ENCODE measurements around the gene LDB3. TPM values are rescaled to one million over a fixed set of nuclear protein-coding genes. Genes with fewer than 3 reads are reported as not detected.
A peak's percentile ranks its signal among the peaks of the same experiment; 100 is the strongest.

Gene LDB3
- total RNA-seq, 4 donors from 2014 or later: 2.2 to 32.5 (median 2.9) TPM

- DNase-seq: no peak
- H3K4me3 ChIP-seq: peak overlapping the region; percentile 63 to 89 (median 77)
- no peaks in the 10 kb centered on the region for H3K9me3 ChIP-seq
- H3K4me1 ChIP-seq: peaks cover 8 to 15% (median 13%) of the 10 kb centered on the region in 4 donors
- H3K27ac ChIP-seq: peak overlapping the region; percentile 93 to 98 (median 97)
- H3K27me3 ChIP-seq: no peaks in the 10 kb centered on the region
- TF ChIP-seq CTCF (IDR thresholded peaks at IDR 0.05): no peak
- no peak for TF ChIP-seq EP300 (IDR thresholded peaks at IDR 0.05; ENCODE audit: low read depth)
- no peak for TF ChIP-seq POLR2AphosphoS5 (IDR thresholded peaks at IDR 0.05)
- TF ChIP-seq POLR2A (IDR thresholded peaks at IDR 0.05): no peak
- in situ Hi-C loops (cut with MboI; ENCODE audit: low pct_ligation_motif_present in 1 of 4, low pct_unique_long_range_greater_than_20kb in 1 of 4, low sequenced_read_pairs in 3 of 4) (no loop called here), intact Hi-C loops (cut with DNase I; ENCODE audit: low total_unique reads) (loop anchor here (5.0 kb wide), 1 partner anchor 45 kb away; the partner anchor contains the start of gene BMPR1A)
- 50 to 86% methylated on average over 2 to 9 of the region's 9 CpGs for WGBS, 2 donors (ENCODE audit: low coverage in 1 of 2)
- no peaks in the 10 kb centered on the region for H3K36me3 ChIP-seq
Observed at GRCh38 chr10:86712317-86712707, 44.0 kb downstream of the LDB3 start.

GRCh38 chr10:86715156-86715795 is 47.0 kb downstream of the LDB3 start:
- in situ Hi-C loops (cut with MboI; ENCODE audit: low pct_ligation_motif_present in 1 of 4, low pct_unique_long_range_greater_than_20kb in 1 of 4, low sequenced_read_pairs in 3 of 4): no loop called here
- Histone ChIP-seq H3K36me3 (no peaks in the 10 kb centered on the region), H3K4me3 (no peak overlapping the region), H3K27me3 (no peaks in the 10 kb centered on the region), H3K27ac (no peak overlapping the region), H3K4me1 (peaks cover 8 to 15% (median 12%) of the 10 kb centered on the region in 4 donors), H3K9me3 (no peaks in the 10 kb centered on the region)
- TF ChIP-seq POLR2A (IDR thresholded peaks at IDR 0.05) (no peak), POLR2AphosphoS5 (IDR thresholded peaks at IDR 0.05) (no peak), EP300 (IDR thresholded peaks at IDR 0.05; ENCODE audit: low read depth) (no peak), CTCF (IDR thresholded peaks at IDR 0.05) (no peak)
- WGBS, 2 donors (ENCODE audit: low coverage in 1 of 2): 40 to 75% methylated on average over 1 to 6 of the region's 6 CpGs
- DNase-seq: no peak
- intact Hi-C loops (cut with DNase I; ENCODE audit: low total_unique reads): no loop called here

- no peak for TF ChIP-seq EP300 (IDR thresholded peaks at IDR 0.05; ENCODE audit: low read depth)
- no peak for TF ChIP-seq CTCF (IDR thresholded peaks at IDR 0.05)
- no peak for TF ChIP-seq POLR2A (IDR thresholded peaks at IDR 0.05)
- no peak for TF ChIP-seq POLR2AphosphoS5 (IDR thresholded peaks at IDR 0.05)
- Histone ChIP-seq H3K4me3 (no peak overlapping the region), H3K36me3 (no peaks in the 10 kb centered on the region), H3K27me3 (no peaks in the 10 kb centered on the region), H3K9me3 (no peaks in the 10 kb centered on the region), H3K4me1 (peaks cover 7 to 11% (median 8%) of the 10 kb centered on the region in 4 donors), H3K27ac (no peak overlapping the region)
- 49% methylated on average over 5 of the region's 5 CpGs; no CpG with 5 or more reads in 1 of the 2 donors for WGBS, 2 donors (ENCODE audit: low coverage in 1 of 2)
- no peak for DNase-seq
- intact Hi-C loops (cut with DNase I; ENCODE audit: low total_unique reads) (no loop called here), in situ Hi-C loops (cut with MboI; ENCODE audit: low pct_ligation_motif_present in 1 of 4, low pct_unique_long_range_greater_than_20kb in 1 of 4, low sequenced_read_pairs in 3 of 4) (no loop called here)
Observed at GRCh38 chr10:86715836-86716235, 47.5 kb downstream of the LDB3 start.

- TF ChIP-seq CTCF (IDR thresholded peaks at IDR 0.05) (no peak), POLR2A (IDR thresholded peaks at IDR 0.05) (no peak)
- no peaks in the 10 kb centered on the region for H3K9me3 ChIP-seq
- H3K27ac ChIP-seq: no peak overlapping the region
- no peaks in the 10 kb centered on the region for H3K27me3 ChIP-seq
- in situ Hi-C loops (cut with MboI; ENCODE audit: low pct_ligation_motif_present in 1 of 4, low pct_unique_long_range_greater_than_20kb in 1 of 4, low sequenced_read_pairs in 3 of 4): no loop called here
- no peak for DNase-seq
- H3K4me1 ChIP-seq: peaks cover 5 to 10% (median 7%) of the 10 kb centered on the region in 4 donors
- H3K36me3 ChIP-seq: no peaks in the 10 kb centered on the region
- no peak overlapping the region for H3K4me3 ChIP-seq
- 92% methylated on average over 13 of the region's 13 CpGs; no CpG with 5 or more reads in 1 of the 2 donors for WGBS, 2 donors (ENCODE audit: low coverage in 1 of 2)
- intact Hi-C loops (cut with DNase I; ENCODE audit: low total_unique reads): no loop called here
Observed at GRCh38 chr10:86716466-86716865, 48.2 kb downstream of the LDB3 start.
